ENCODE data around the gene MAPKBP1.

MAPKBP1 gene

DNA sequence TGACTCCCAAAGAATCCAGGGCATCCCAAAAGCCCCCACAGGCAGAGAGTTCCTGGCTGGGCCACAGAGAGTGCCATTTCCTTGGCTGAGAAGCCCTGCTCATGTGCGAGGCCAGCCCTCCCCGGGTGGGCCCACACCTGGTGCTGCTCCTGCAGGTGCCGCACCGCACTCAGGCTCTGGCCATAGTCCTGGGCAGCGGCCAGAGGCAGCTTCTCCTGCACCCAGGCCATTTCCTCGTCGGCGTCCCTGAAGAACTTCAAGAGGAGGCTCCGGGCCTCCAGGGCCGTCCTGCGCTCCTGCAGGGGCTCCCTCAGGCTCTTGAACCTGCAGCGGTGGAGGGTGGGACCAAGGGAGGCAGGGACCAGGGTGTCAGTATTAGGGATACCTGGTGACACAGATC is 82.4 kb downstream of the MAPKBP1 start:
- TF ChIP-seq, protein P1, sequence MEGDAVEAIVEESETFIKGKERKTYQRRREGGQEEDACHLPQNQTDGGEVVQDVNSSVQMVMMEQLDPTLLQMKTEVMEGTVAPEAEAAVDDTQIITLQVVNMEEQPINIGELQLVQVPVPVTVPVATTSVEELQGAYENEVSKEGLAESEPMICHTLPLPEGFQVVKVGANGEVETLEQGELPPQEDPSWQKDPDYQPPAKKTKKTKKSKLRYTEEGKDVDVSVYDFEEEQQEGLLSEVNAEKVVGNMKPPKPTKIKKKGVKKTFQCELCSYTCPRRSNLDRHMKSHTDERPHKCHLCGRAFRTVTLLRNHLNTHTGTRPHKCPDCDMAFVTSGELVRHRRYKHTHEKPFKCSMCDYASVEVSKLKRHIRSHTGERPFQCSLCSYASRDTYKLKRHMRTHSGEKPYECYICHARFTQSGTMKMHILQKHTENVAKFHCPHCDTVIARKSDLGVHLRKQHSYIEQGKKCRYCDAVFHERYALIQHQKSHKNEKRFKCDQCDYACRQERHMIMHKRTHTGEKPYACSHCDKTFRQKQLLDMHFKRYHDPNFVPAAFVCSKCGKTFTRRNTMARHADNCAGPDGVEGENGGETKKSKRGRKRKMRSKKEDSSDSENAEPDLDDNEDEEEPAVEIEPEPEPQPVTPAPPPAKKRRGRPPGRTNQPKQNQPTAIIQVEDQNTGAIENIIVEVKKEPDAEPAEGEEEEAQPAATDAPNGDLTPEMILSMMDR (IDR thresholded peaks at IDR 0.05), result no peak
- no peak overlapping the region for H3K27ac ChIP-seq
- no peaks in the 10 kb centered on the region for H3K9me3 ChIP-seq
- no peaks in the 10 kb centered on the region for H3K36me3 ChIP-seq
- H3K4me1 ChIP-seq (ENCODE audit: control insufficient read depth in 1 of 2, insufficient read depth in 1 of 2, low read depth in 1 of 2, low read length in 1 of 2), result no peaks in the 10 kb centered on the region
- H3K4me3 ChIP-seq (ENCODE audit: low read depth in 1 of 2, low read length in 1 of 2), result no peak overlapping the region
- H3K27me3 ChIP-seq, result no peaks in the 10 kb centered on the region

GRCh38 chr15:41857316-41857715 is 83.0 kb downstream of the MAPKBP1 start:
- H3K4me1 ChIP-seq (ENCODE audit: control insufficient read depth in 1 of 2, insufficient read depth in 1 of 2, low read depth in 1 of 2, low read length in 1 of 2), result no peaks in the 10 kb centered on the region

DNA sequence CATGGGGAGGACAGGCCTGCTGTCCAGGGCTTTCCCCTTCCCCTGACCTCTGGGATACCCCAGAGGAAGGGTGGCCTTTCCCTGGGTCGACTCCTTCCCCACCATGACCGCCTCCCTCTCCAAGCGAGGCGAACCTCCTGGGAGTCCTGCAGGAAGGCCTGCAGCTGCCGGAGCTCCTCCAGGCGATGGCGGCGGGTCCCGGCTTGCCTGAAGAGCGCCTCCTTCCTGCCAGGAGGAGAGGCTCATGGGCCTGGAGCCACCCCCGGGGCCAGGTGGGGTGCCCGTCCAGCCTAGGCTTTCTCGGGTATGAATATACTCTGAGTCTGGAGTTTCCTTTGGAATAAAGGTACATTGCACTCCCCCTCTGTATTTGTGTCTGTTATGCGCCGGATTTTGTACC is 84.5 kb downstream of the MAPKBP1 start:
- no peak overlapping the region for H3K4me3 ChIP-seq (ENCODE audit: low read depth in 1 of 2, low read length in 1 of 2)

More at GRCh38 chr15:41857316-41857715, 83.0 kb downstream of the MAPKBP1 start:
- Histone ChIP-seq H3K9me3 (no peaks in the 10 kb centered on the region), H3K36me3 (no peaks in the 10 kb centered on the region), H3K27ac (no peak overlapping the region), H3K4me3 (ENCODE audit: low read depth in 1 of 2, low read length in 1 of 2) (no peak overlapping the region), H3K27me3 (no peaks in the 10 kb centered on the region)
- TF ChIP-seq, protein P1 (IDR thresholded peaks at IDR 0.05), result no peak

GRCh38 chr15:41860049-41860828 is 86.0 kb downstream of the MAPKBP1 start:
- no peak overlapping the region for H3K27ac ChIP-seq
- no peaks in the 10 kb centered on the region for H3K27me3 ChIP-seq
- no peaks in the 10 kb centered on the region for H3K36me3 ChIP-seq
- no peaks in the 10 kb centered on the region for H3K4me1 ChIP-seq (ENCODE audit: control insufficient read depth in 1 of 2, insufficient read depth in 1 of 2, low read depth in 1 of 2, low read length in 1 of 2)
- TF ChIP-seq, protein P1 (IDR thresholded peaks at IDR 0.05), result no peak
- H3K4me3 ChIP-seq (ENCODE audit: low read depth in 1 of 2, low read length in 1 of 2), result no peak overlapping the region
- H3K9me3 ChIP-seq, result no peaks in the 10 kb centered on the region

More for the DNA sequence above, 84.5 kb downstream of the MAPKBP1 start:
- H3K9me3 ChIP-seq, result no peaks in the 10 kb centered on the region
- no peaks in the 10 kb centered on the region for H3K4me1 ChIP-seq (ENCODE audit: control insufficient read depth in 1 of 2, insufficient read depth in 1 of 2, low read depth in 1 of 2, low read length in 1 of 2)
- no peaks in the 10 kb centered on the region for H3K36me3 ChIP-seq
- TF ChIP-seq, protein P1 (IDR thresholded peaks at IDR 0.05), result no peak
- no peak overlapping the region for H3K27ac ChIP-seq
- no peaks in the 10 kb centered on the region for H3K27me3 ChIP-seq

- no peaks in the 10 kb centered on the region for H3K4me1 ChIP-seq (ENCODE audit: control insufficient read depth in 1 of 2, insufficient read depth in 1 of 2, low read depth in 1 of 2, low read length in 1 of 2)
- TF ChIP-seq, protein P1 (IDR thresholded peaks at IDR 0.05), result no peak
Measured at GRCh38 chr15:41861736-41862356, 87.6 kb downstream of the MAPKBP1 start.

More at GRCh38 chr15:41861736-41862356, 87.6 kb downstream of the MAPKBP1 start:
- Histone ChIP-seq H3K9me3 (no peaks in the 10 kb centered on the region), H3K36me3 (no peaks in the 10 kb centered on the region), H3K27ac (no peak overlapping the region), H3K27me3 (no peaks in the 10 kb centered on the region), H3K4me3 (ENCODE audit: low read depth in 1 of 2, low read length in 1 of 2) (no peak overlapping the region)

All from neutrophil (primary cell).